GM12864 (cell line): ENCODE data around the gene RTP5.
"Not testable (repeated sequence)": the region's sequence is repeated elsewhere in the genome, so short reads cannot be mapped to it uniquely, and the experiment has no call there.

ENCODE experiments used
- DNase-seq: peaks from one replicate; pipeline ENCODE4 v3.0.0-alpha.2; 2011; ENCODE audit warnings: low read depth
- H3K4me3 ChIP-seq: 2 replicates; pipeline ENCODE4 v1.5.1; 2011; ENCODE audit warnings: mild to moderate bottlenecking, low read depth, low read length, control low read depth
- TF ChIP-seq, protein P1 (sequence below): IDR thresholded peaks from 2 replicates; pipeline ENCODE4 v1.5.1; 2011; ENCODE audit warnings: low read depth, mild to moderate bottlenecking, moderate library complexity, low read length, control low read depth, inconsistent platforms; ENCODE audit errors: missing control alignments

RTP5 gene

DNA sequence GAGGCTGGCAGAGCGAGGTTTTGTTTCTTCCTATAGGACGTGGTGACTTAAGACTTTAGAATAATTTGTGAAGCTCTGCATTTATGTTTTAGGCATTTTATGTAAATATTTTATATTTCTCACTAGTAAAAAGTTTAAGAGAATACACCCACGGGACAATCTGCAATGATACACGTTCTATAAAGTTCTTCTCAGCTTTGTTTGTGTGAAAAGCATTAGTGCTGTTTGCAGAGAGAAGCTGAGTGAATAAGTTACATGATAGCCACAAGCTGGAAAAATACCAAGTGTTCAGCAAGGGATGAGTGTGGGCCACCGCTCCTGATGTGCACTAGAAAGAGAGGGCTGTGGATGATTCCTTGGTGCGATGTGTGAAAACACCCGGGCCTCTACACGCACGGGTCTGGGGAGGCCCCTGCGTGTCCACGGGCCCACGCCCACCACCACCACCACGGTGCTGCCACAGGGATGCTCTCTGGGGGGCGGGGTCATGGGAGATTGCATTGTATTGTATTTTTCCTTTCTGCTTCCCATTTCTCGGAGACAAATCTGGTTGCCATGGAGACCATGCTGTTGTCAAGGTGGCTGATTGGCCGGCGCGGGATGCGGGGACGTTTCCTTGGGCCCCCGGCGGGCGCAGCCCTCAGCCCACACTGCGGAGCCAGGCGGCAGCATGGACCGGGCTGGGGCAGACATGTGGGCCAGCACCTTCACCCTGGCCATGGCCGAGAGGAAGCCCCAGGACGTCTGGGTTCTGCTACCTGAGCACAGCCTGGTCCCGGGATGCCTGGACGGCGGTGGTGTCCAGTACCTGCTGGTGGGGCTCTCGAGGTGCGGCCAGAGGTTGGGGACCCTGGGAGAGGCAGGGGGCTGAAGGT is at the start of gene RTP5:
TSS of gene RTP5 (plus strand) at position 643 of the 875 bp plus-strand sequence. CDS start at position 671, 28 bp downstream.
- DNase-seq, result no peak
- TF ChIP-seq, protein P1, sequence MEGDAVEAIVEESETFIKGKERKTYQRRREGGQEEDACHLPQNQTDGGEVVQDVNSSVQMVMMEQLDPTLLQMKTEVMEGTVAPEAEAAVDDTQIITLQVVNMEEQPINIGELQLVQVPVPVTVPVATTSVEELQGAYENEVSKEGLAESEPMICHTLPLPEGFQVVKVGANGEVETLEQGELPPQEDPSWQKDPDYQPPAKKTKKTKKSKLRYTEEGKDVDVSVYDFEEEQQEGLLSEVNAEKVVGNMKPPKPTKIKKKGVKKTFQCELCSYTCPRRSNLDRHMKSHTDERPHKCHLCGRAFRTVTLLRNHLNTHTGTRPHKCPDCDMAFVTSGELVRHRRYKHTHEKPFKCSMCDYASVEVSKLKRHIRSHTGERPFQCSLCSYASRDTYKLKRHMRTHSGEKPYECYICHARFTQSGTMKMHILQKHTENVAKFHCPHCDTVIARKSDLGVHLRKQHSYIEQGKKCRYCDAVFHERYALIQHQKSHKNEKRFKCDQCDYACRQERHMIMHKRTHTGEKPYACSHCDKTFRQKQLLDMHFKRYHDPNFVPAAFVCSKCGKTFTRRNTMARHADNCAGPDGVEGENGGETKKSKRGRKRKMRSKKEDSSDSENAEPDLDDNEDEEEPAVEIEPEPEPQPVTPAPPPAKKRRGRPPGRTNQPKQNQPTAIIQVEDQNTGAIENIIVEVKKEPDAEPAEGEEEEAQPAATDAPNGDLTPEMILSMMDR, result no peak
- no peak within 1 kb of the TSS for H3K4me3 ChIP-seq

DNA sequence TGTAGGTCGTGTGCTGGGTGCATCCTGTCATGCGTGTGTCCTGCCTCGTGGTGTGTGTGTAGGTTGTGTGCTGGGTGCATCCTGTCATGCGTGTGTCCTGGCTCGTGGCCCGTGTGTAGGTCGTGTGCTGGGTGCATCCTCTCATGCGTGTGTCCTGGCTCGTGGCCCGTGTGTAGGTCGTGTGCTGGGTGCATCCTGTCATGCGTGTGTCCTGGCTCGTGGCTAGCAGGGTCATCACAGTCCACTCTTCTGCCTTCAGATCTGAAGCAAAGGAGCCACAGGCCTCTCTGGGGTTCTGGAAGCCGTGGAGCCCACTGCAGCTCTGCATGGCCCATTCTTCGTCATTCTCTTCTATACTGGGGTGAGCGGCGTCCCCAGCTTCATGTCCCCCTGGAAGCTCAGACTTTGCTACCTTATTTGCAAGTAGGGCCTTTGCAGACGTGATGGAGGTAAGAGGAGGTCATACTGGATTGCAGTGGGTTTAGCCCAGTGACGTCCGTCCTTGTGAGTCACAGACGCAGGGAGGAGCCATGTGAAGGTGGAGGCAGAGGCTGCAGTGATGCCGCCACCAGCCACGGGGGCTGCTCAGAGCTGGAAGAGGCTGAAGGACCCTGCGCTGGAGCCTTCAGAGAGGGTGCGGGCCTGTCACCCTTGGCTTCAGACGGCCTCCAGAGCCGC is 49.4 kb upstream of the RTP5 start:
- not testable (repeated sequence) for H3K4me3 ChIP-seq, DNase-seq

DNA sequence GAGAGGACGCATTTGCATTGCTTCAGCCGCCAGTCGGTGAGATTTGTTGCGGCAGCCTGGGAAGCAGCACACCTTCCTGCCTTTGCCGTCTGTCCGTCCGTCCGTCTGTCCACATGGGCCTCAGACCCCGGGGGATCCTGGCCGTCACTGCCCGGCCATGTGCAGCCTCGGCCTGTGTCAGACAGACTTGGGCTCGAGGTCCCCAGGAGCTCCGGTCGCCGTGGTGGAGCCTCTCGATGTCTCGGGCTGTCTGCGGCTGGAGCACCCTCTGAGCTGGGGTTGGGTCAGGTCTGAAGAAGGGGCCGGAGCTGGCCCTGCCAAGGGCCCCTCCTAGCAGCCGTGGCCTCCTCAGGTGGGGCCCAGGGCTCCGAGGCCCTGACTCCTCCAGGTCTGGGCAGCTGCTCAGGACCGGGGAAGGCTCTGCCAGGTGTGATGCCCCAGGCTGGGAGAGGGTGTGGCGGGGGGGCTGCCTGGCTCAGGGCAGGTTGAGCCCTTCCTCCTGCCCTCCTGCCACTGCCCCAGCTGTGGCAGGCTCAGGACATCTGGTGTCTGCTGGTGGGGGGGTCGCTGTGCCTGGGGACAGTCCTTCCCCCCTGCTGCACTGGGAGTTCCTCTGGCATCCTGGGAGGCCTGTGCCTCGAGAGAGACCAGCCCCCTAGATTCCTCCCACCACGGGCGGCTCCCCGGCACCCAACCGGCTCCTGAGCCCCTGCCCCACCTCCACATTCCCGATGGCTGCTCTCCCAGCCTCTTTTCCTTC is 48.7 kb upstream of the RTP5 start:
- TF ChIP-seq, protein P1, result no peak
- no peak overlapping the region for H3K4me3 ChIP-seq
- DNase-seq, result no peak

DNA sequence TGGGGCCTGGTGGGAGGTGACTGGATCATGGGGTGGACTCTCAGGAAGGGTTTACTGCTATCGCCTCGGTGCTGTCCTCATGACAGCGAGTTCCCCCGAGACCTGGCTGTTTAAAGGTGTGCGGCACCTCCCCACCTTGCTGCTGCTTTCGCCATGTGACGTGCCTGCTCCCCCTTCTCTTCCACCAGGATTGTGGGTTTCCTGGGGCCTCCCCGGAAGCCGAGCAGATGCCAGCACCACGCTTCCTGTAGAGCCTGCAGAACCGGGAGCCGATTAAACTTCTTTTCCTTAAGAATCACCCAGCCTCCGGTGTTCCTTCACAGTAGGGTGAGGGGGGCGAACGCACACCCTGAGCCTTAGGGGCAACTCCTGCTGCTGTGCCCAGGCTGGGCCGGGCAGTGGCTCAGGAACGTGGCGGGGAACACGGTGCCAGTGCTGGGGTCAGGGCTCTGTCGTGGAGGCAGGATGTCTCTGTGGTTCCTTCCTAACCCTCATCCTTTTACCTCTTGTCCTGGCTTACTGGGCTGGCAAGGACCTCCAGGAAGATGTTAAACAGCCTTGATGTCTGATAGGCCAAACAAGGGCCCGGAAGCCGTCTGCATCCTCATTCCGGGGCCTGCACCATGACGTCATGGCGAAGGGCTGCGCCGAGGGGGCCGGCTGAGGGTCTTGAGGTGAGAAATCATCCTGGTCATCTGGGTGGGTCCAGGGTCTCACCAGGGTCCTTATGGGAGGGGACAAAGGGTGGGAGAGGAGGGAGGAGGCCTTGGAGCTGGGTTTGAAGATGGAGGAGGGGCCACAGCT is 47.9 kb upstream of the RTP5 start:
- DNase-seq, result no peak
- TF ChIP-seq, protein P1, result no peak
- H3K4me3 ChIP-seq, result no peak overlapping the region

DNA sequence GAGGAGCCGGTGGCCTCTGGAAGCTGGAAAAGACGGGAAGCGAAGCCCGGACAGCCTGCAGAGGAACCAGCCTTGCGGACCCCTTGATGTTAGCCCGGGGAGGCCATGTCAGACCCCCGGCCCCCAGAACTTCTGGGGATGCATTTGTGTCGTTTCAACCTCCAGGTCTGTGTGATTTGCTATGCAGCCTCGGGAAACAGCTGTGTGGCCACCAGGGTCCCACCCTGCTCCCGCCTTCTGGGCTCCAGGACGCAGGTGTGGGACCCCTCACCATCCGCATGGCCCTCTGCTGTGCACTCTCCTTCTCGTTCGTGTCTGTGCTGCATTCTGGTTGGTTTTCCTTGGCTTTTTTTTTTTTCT is 47.3 kb upstream of the RTP5 start:
- no peak overlapping the region for H3K4me3 ChIP-seq
- no peak for DNase-seq
- TF ChIP-seq, protein P1, result no peak

DNA sequence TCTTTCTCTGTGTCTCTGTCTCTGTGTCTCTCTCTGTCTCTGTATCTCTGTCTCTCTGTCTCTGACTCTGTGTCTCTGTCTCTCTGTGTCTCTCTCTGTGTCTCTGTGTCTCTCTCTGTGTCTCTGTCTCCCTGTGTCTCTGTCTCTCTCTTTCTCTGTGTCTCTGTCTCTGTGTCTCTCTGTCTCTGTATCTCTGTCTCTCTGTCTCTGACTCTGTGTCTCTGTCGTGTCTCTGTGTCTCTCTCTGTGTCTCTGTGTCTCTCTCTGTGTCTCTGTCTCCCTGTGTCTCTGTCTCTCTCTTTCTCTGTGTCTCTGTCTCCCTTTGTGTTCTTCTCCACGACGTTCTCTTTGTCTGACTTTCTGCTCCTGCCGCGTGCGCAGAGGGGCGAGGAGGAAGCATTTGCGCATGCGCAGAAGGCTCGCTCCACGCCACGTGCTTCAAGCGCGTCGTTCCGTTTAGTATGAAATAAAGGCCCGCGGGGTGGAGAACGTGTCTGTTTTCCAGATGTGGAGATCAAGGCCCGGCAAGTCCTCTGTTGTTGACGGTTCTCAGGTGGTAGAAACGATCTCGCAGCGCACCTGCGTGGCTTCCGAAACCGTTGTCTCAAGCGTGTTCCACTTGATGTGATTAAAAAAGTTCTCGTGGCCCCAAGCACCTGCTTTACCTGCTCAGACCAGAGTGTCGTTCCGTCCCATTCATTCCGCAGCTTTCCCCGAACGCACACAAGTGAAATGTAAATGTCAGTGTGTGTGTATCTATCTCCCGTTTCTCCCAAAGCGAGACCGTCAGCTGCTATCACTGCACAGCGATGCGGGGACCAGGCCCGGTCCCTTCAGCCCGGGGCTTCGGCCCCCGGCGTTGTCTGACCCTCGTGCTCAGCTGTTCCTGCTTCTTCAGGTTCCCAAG is 45.7 kb upstream of the RTP5 start:
- H3K4me3 ChIP-seq, DNase-seq: not testable (repeated sequence)

DNA sequence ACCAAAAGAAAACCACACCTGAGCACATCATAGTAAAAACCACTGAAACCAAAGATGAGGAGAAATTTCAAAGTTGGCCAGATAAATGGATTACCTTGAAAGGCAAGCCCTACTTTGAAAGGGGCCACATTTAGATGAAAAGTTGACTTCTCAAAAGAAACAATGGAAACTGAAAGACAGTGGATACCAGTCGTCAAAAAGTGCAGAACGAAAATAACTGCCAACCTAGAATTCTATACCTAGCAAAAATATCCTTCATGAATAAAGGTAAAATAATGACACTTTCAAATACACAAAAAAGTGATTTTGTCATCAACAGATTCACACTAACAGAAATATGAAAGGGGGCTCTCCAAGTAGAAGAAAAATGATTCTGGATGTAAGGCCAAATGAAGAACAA is 42.1 kb upstream of the RTP5 start:
- DNase-seq, result no peak
- TF ChIP-seq, protein P1, result no peak
- no peak overlapping the region for H3K4me3 ChIP-seq
